ENCODE results near the gene KRT81. TPM values are rescaled to one million over a fixed set of nuclear protein-coding genes. Genes with fewer than 3 reads are reported as not detected.

The KRT81 gene
- polyA plus RNA-seq, 1 donor from 2014 or later = not detected

DNA sequence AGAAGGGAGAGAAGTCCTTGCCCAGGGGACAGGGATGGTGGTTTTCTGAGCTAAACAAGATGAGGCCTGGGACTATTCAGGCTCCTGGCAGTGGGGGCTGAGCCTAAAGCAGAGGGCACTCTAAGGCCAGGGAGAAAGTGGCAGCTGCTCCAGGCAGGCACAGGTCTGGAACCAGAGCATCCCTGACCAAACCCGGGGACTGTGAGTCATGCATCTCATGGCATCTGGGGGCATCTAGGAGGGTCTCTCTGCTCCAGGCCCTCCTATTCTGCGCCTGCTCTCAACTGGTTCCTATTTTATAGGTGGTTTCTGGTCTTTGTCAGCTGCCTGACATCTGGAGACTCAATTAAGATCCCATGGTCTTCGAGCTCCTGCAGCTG, 46.7 kb downstream of the KRT81 start:
- Histone ChIP-seq H3K9ac (ENCODE audit: low read length) (no peak overlapping the region), H2AFZ (ENCODE audit: low read depth, low read length) (no peak overlapping the region), H3K4me2 (ENCODE audit: low read length) (no peak overlapping the region), H3K9me3 (ENCODE audit: low read length) (no peaks in the 10 kb centered on the region), H3K27ac (ENCODE audit: low read length) (no peak overlapping the region), H4K20me1 (ENCODE audit: insufficient read depth) (no peaks in the 10 kb centered on the region), H3K9me2 (ENCODE audit: insufficient read depth, low read length) (no peaks in the 10 kb centered on the region), H3K4me3 (ENCODE audit: low read length) (no peak overlapping the region), H3K79me2 (replicated peaks; ENCODE audit: insufficient read depth, low read length) (no peaks in the 10 kb centered on the region), H3F3A (ENCODE audit: insufficient read depth, low read length, poor library complexity, severe bottlenecking) (no peaks in the 10 kb centered on the region), H3K27me3 (ENCODE audit: insufficient read depth, low read depth, low read length) (peaks cover 8% of the 10 kb centered on the region), H3K36me3 (ENCODE audit: insufficient read depth, low read length) (no peaks in the 10 kb centered on the region)
- TF ChIP-seq SMC3 (conservative IDR thresholded peaks at IDR 0.05; ENCODE audit: poor library complexity) (no peak), MXI1 (conservative IDR thresholded peaks at IDR 0.05; ENCODE audit: poor library complexity, severe bottlenecking) (no peak), POLR2AphosphoS5 (IDR thresholded peaks at IDR 0.05) (no peak), EP300 (conservative IDR thresholded peaks at IDR 0.05; ENCODE audit: poor library complexity, severe bottlenecking) (no peak), RAD21 (conservative IDR thresholded peaks at IDR 0.05) (no peak), EZH2 (IDR thresholded peaks at IDR 0.05; ENCODE audit: borderline replicate concordance, insufficient read depth, low read length, poor library complexity, severe bottlenecking) (no peak), TAF1 (IDR thresholded peaks at IDR 0.05; ENCODE audit: low read depth) (no peak)
- TF ChIP-seq, protein P1, sequence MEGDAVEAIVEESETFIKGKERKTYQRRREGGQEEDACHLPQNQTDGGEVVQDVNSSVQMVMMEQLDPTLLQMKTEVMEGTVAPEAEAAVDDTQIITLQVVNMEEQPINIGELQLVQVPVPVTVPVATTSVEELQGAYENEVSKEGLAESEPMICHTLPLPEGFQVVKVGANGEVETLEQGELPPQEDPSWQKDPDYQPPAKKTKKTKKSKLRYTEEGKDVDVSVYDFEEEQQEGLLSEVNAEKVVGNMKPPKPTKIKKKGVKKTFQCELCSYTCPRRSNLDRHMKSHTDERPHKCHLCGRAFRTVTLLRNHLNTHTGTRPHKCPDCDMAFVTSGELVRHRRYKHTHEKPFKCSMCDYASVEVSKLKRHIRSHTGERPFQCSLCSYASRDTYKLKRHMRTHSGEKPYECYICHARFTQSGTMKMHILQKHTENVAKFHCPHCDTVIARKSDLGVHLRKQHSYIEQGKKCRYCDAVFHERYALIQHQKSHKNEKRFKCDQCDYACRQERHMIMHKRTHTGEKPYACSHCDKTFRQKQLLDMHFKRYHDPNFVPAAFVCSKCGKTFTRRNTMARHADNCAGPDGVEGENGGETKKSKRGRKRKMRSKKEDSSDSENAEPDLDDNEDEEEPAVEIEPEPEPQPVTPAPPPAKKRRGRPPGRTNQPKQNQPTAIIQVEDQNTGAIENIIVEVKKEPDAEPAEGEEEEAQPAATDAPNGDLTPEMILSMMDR (IDR thresholded peaks at IDR 0.05; ENCODE audit: poor library complexity, severe bottlenecking) = no peak
- TF ChIP-seq, protein P2, sequence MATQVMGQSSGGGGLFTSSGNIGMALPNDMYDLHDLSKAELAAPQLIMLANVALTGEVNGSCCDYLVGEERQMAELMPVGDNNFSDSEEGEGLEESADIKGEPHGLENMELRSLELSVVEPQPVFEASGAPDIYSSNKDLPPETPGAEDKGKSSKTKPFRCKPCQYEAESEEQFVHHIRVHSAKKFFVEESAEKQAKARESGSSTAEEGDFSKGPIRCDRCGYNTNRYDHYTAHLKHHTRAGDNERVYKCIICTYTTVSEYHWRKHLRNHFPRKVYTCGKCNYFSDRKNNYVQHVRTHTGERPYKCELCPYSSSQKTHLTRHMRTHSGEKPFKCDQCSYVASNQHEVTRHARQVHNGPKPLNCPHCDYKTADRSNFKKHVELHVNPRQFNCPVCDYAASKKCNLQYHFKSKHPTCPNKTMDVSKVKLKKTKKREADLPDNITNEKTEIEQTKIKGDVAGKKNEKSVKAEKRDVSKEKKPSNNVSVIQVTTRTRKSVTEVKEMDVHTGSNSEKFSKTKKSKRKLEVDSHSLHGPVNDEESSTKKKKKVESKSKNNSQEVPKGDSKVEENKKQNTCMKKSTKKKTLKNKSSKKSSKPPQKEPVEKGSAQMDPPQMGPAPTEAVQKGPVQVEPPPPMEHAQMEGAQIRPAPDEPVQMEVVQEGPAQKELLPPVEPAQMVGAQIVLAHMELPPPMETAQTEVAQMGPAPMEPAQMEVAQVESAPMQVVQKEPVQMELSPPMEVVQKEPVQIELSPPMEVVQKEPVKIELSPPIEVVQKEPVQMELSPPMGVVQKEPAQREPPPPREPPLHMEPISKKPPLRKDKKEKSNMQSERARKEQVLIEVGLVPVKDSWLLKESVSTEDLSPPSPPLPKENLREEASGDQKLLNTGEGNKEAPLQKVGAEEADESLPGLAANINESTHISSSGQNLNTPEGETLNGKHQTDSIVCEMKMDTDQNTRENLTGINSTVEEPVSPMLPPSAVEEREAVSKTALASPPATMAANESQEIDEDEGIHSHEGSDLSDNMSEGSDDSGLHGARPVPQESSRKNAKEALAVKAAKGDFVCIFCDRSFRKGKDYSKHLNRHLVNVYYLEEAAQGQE (IDR thresholded peaks at IDR 0.05; ENCODE audit: borderline replicate concordance) = no peak

DNA sequence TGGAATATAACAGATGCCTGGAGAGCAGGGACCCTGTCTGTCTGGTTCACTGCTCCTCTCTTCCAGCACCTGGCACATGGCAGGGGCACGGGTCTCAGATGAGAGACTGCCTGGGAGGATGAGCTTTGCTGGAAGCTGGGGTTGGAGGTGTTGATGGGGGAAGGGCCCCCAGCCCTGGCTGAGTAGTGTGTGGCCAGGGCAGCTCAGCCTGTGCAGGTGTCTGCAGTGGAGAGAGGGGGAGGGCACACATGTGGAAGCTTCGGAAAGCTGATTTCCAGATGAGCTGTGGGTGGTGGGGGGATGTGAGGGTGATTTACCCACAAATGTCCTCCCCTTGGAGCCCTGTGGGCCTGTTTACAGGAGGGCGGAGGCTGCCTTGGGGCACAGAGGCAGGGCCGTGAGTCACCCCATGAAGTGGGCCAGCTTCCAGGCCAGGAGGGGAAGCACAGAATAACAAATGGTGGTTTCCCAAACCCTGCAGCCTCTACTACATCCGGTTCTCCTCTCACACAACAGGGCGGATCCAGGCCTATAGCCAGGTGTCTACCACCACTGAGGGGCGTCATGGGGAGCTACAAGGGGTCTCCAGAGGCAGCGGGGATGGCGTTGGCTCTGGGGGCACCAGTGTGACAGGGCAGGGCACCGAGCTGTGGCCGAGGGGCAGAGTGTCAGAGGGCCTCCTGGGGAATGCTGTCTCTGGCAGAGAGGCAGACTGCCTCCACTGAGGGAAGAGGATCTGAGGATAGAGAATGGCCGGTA, 47.3 kb downstream of the KRT81 start:
- Histone ChIP-seq H2AFZ (ENCODE audit: low read depth, low read length) (no peak overlapping the region), H3K9me3 (ENCODE audit: low read length) (no peaks in the 10 kb centered on the region), H3K4me2 (ENCODE audit: low read length) (no peak overlapping the region), H3K9me2 (ENCODE audit: insufficient read depth, low read length) (no peaks in the 10 kb centered on the region), H3K9ac (ENCODE audit: low read length) (no peak overlapping the region), H3K79me2 (replicated peaks; ENCODE audit: insufficient read depth, low read length) (no peaks in the 10 kb centered on the region), H3K4me3 (ENCODE audit: low read length) (no peak overlapping the region), H3K27me3 (ENCODE audit: insufficient read depth, low read depth, low read length) (peaks cover 2% of the 10 kb centered on the region), H3K27ac (ENCODE audit: low read length) (no peak overlapping the region), H3K36me3 (ENCODE audit: insufficient read depth, low read length) (no peaks in the 10 kb centered on the region), H3F3A (ENCODE audit: insufficient read depth, low read length, poor library complexity, severe bottlenecking) (no peaks in the 10 kb centered on the region), H4K20me1 (ENCODE audit: insufficient read depth) (no peaks in the 10 kb centered on the region)
- TF ChIP-seq POLR2AphosphoS5 (IDR thresholded peaks at IDR 0.05) (no peak), MXI1 (conservative IDR thresholded peaks at IDR 0.05; ENCODE audit: poor library complexity, severe bottlenecking) (no peak)
- TF ChIP-seq, protein P1 (IDR thresholded peaks at IDR 0.05; ENCODE audit: poor library complexity, severe bottlenecking) = no peak
